ENCODE measurements around the gene OXT. TPM values are rescaled to one million over a fixed set of nuclear protein-coding genes. Genes with fewer than 3 reads are reported as not detected.

The OXT gene
- total and polyA plus RNA-seq, 11 donors: 0.67 TPM; not detected in 10

- no peak for DNase-seq
- Histone ChIP-seq H3K4me1 (peaks cover 0 to 13% (median 5%) of the 10 kb centered on the region in 12 donors), H3K27me3 (peaks cover 0 to 23% (median 15%) of the 10 kb centered on the region in 9 donors), H3K4me3 (no peak overlapping the region), H3K36me3 (no peaks in the 10 kb centered on the region), H3K9me3 (no peaks in the 10 kb centered on the region), H3K27ac (no peak overlapping the region)
- 70 to 75% (median 71%) methylated on average over 8 of the region's 8 CpGs for WGBS, 4 donors
- no peak for ATAC-seq
- intact Hi-C loops (cut with DNase I): loop anchor here in 2 of 10 donors (5.0 kb wide), 1 partner anchor 44 kb away; no protein-coding TSS in a partner anchor
- TF ChIP-seq CTCF (IDR thresholded peaks at IDR 0.05) (no peak), POLR2A (IDR thresholded peaks at IDR 0.05) (no peak)
Measured at GRCh38 chr20:3068075-3068474, 3.3 kb upstream of the OXT start.

GRCh38 chr20:3068986-3069900 lies 2.2 kb upstream of the OXT start:
- peak in 3 of 4 donors; percentile 15 to 47 (median 25) for ATAC-seq
- H3K27me3 ChIP-seq: peaks cover 0 to 25% (median 15%) of the 10 kb centered on the region in 9 donors
- intact Hi-C loops (cut with DNase I): loop anchor here in 2 of 10 donors (5.0 kb wide), 1 partner anchor 43 kb away; no protein-coding TSS in a partner anchor
- H3K27ac ChIP-seq: no peak overlapping the region
- H3K4me1 ChIP-seq: peaks cover 0 to 13% (median 5%) of the 10 kb centered on the region in 12 donors
- TF ChIP-seq CTCF (IDR thresholded peaks at IDR 0.05): peak in 4 of 12 donors; percentile 12 to 27 (median 17)
- TF ChIP-seq POLR2A (IDR thresholded peaks at IDR 0.05): no peak
- no peaks in the 10 kb centered on the region for H3K9me3 ChIP-seq
- no peak for DNase-seq
- 78 to 85% (median 80%) methylated on average over 8 of the region's 8 CpGs for WGBS, 4 donors
- no peak overlapping the region for H3K4me3 ChIP-seq
- no peaks in the 10 kb centered on the region for H3K36me3 ChIP-seq

GRCh38 chr20:3070725-3071124 lies 695 bp upstream of the OXT start:
- Histone ChIP-seq H3K27me3 (peaks cover 0 to 25% (median 15%) of the 10 kb centered on the region in 9 donors), H3K9me3 (no peaks in the 10 kb centered on the region), H3K4me3 (peak overlapping the region in 1 of 12 donors; percentile 69), H3K36me3 (no peaks in the 10 kb centered on the region), H3K27ac (no peak overlapping the region), H3K4me1 (peaks cover 0 to 13% (median 5%) of the 10 kb centered on the region in 12 donors)
- DNase-seq: no peak
- intact Hi-C loops (cut with DNase I): no loop called here
- ATAC-seq: no peak
- TF ChIP-seq POLR2A (IDR thresholded peaks at IDR 0.05) (no peak), CTCF (IDR thresholded peaks at IDR 0.05) (no peak)
- 89 to 94% (median 91%) methylated on average over 4 of the region's 4 CpGs for WGBS, 4 donors

- DNase-seq (no peak), ATAC-seq (no peak)
- no peak for TF ChIP-seq POLR2A (IDR thresholded peaks at IDR 0.05)
- no peak for TF ChIP-seq CTCF (IDR thresholded peaks at IDR 0.05)
- Histone ChIP-seq H3K36me3 (no peaks in the 10 kb centered on the region), H3K27ac (no peak overlapping the region), H3K27me3 (peaks cover 0 to 25% (median 15%) of the 10 kb centered on the region in 9 donors), H3K4me1 (peaks cover 0 to 13% (median 5%) of the 10 kb centered on the region in 12 donors), H3K4me3 (peak overlapping the region; percentile 15 to 74 (median 56)), H3K9me3 (no peaks in the 10 kb centered on the region)
- intact Hi-C loops (cut with DNase I): no loop called here
- 74 to 87% (median 81%) methylated on average over 9 to 16 of the region's 16 CpGs for WGBS, 4 donors
Measured at GRCh38 chr20:3071266-3071609, 182 bp upstream of the OXT start.
